Type B pancreatic cell (in vitro differentiated cells): ENCODE data around the gene CHSY3. TPM values are rescaled to one million over a fixed set of nuclear protein-coding genes. Genes with fewer than 3 reads are reported as not detected.

Experiments
- DNase-seq: peaks from one replicate; pipeline ENCODE4 v3.0.0; 2021; ENCODE audit warnings: mixed read lengths; ENCODE audit not compliant: unreplicated experiment; ENCODE audit errors: extremely low spot score
- H3K27ac Mint-ChIP-seq: 2 replicates; pipeline ENCODE4 v1.8.0; 2021; ENCODE audit warnings: mild to moderate bottlenecking, mixed read lengths
- H3K27me3 Mint-ChIP-seq: 2 replicates; pipeline ENCODE4 v1.8.0; 2021; ENCODE audit warnings: mixed read lengths
- H3K36me3 Mint-ChIP-seq: 2 replicates; pipeline ENCODE4 v1.8.0; 2021; ENCODE audit warnings: mixed read lengths
- H3K4me1 Mint-ChIP-seq: one replicate; pipeline ENCODE4 v1.8.0; 2021; ENCODE audit warnings: mixed read lengths; ENCODE audit not compliant: unreplicated experiment
- H3K4me3 Mint-ChIP-seq: 2 replicates; pipeline ENCODE4 v1.8.0; 2021; ENCODE audit warnings: mild to moderate bottlenecking, mixed read lengths
- H3K9me3 Mint-ChIP-seq: 2 replicates; pipeline ENCODE4 v1.8.0; 2021; ENCODE audit warnings: mixed read lengths
- CTCF ChIP-seq: fragments of 200-600 bp; sonication (generic); conservative IDR thresholded peaks from 2 replicates; pipeline ENCODE4 v1.5.0; 2021; ENCODE audit warnings: antibody characterized with exemption, mild to moderate bottlenecking
- total RNA-seq: library from RNA; stranded (reverse); gene quantifications from 2 replicates; pipeline ENCODE4 v1.2.1, GENCODE V29; 2021; ENCODE audit warnings: low replicate concordance

CHSY3 gene
- total RNA-seq, 1 donor from 2014 or later: 4.9 TPM

- DNase-seq: no peak
- no peaks in the 10 kb centered on the region for H3K36me3 Mint-ChIP-seq
- no peaks in the 10 kb centered on the region for H3K4me1 Mint-ChIP-seq
- H3K4me3 Mint-ChIP-seq: no peak overlapping the region
- H3K27me3 Mint-ChIP-seq: no peaks in the 10 kb centered on the region
- H3K9me3 Mint-ChIP-seq: no peaks in the 10 kb centered on the region
- no peak overlapping the region for H3K27ac Mint-ChIP-seq
- TF ChIP-seq CTCF: no peak
These were observed 260.7 kb downstream of the CHSY3 start for GRCh38 chr5:130164966-130165365.

GRCh38 chr5:130166839-130167490 is 262.7 kb downstream of the CHSY3 start:
- Mint-ChIP-seq H3K9me3 (no peaks in the 10 kb centered on the region), H3K27me3 (no peaks in the 10 kb centered on the region), H3K27ac (no peak overlapping the region), H3K36me3 (no peaks in the 10 kb centered on the region), H3K4me1 (no peaks in the 10 kb centered on the region), H3K4me3 (no peak overlapping the region)
- no peak for DNase-seq
- TF ChIP-seq CTCF: no peak

- H3K27ac Mint-ChIP-seq: no peak overlapping the region
- no peaks in the 10 kb centered on the region for H3K9me3 Mint-ChIP-seq
- TF ChIP-seq CTCF: no peak
- no peaks in the 10 kb centered on the region for H3K36me3 Mint-ChIP-seq
- H3K4me3 Mint-ChIP-seq: no peak overlapping the region
- H3K27me3 Mint-ChIP-seq: no peaks in the 10 kb centered on the region
- DNase-seq: no peak
- H3K4me1 Mint-ChIP-seq: no peaks in the 10 kb centered on the region
These were observed 263.9 kb downstream of the CHSY3 start for GRCh38 chr5:130168211-130168610.

- H3K9me3 Mint-ChIP-seq: no peaks in the 10 kb centered on the region
- no peaks in the 10 kb centered on the region for H3K4me1 Mint-ChIP-seq
- H3K36me3 Mint-ChIP-seq: peaks cover 4% of the 10 kb centered on the region
- no peaks in the 10 kb centered on the region for H3K27me3 Mint-ChIP-seq
- DNase-seq: no peak
- no peak for TF ChIP-seq CTCF
- H3K4me3 Mint-ChIP-seq: no peak overlapping the region
- no peak overlapping the region for H3K27ac Mint-ChIP-seq
These were observed 267.4 kb downstream of the CHSY3 start for GRCh38 chr5:130171699-130172098.

GRCh38 chr5:130183115-130183514 is 278.9 kb downstream of the CHSY3 start:
- Mint-ChIP-seq H3K9me3 (no peaks in the 10 kb centered on the region), H3K27ac (no peak overlapping the region), H3K27me3 (no peaks in the 10 kb centered on the region), H3K36me3 (no peaks in the 10 kb centered on the region), H3K4me1 (no peaks in the 10 kb centered on the region), H3K4me3 (no peak overlapping the region)
- no peak for DNase-seq
- TF ChIP-seq CTCF: no peak

- H3K36me3 Mint-ChIP-seq: no peaks in the 10 kb centered on the region
- no peaks in the 10 kb centered on the region for H3K27me3 Mint-ChIP-seq
- no peak overlapping the region for H3K27ac Mint-ChIP-seq
- no peak overlapping the region for H3K4me3 Mint-ChIP-seq
- TF ChIP-seq CTCF: no peak
- no peak for DNase-seq
- H3K9me3 Mint-ChIP-seq: no peaks in the 10 kb centered on the region
- H3K4me1 Mint-ChIP-seq: no peaks in the 10 kb centered on the region
These were observed 285.7 kb downstream of the CHSY3 start for GRCh38 chr5:130189961-130190360.
